ENCODE data around the gene MAN2A2.
A peak's percentile ranks its signal among the peaks of the same experiment; 100 is the strongest.

DNA sequence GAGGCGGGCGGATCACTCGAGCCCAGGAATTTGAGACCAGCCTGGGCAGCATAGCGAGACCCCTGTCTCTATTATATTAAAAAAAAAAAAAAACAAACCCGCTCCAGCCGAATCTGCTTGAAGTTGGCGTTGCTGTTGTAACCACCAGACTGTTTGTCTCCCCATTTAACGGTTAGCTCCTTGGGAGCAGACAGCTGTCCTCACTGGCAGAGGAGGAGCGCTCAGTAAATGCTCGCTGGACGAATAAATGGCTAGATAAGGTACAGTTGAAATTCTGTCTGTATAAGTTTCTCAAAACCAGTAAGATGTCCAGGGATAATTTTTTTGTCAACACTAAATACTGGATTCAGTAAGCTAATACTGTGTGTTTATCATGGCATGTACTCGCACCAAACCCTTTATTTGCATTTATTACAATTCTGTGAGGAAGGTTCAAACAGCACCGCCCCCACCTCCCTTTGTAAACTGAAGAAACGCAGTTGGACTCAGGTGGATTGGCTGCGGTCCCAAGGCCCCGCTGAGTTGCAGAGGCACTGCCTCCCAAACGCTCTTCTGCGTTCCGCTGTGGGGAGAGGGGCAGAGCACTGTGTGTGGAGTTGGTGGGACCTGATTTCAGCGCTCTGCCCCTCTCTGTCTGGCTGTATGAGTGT is 52.6 kb downstream of the MAN2A2 start:
- TF ChIP-seq EGR1 (IDR thresholded peaks at IDR 0.05) = no peak
- TF ChIP-seq, protein P1, sequence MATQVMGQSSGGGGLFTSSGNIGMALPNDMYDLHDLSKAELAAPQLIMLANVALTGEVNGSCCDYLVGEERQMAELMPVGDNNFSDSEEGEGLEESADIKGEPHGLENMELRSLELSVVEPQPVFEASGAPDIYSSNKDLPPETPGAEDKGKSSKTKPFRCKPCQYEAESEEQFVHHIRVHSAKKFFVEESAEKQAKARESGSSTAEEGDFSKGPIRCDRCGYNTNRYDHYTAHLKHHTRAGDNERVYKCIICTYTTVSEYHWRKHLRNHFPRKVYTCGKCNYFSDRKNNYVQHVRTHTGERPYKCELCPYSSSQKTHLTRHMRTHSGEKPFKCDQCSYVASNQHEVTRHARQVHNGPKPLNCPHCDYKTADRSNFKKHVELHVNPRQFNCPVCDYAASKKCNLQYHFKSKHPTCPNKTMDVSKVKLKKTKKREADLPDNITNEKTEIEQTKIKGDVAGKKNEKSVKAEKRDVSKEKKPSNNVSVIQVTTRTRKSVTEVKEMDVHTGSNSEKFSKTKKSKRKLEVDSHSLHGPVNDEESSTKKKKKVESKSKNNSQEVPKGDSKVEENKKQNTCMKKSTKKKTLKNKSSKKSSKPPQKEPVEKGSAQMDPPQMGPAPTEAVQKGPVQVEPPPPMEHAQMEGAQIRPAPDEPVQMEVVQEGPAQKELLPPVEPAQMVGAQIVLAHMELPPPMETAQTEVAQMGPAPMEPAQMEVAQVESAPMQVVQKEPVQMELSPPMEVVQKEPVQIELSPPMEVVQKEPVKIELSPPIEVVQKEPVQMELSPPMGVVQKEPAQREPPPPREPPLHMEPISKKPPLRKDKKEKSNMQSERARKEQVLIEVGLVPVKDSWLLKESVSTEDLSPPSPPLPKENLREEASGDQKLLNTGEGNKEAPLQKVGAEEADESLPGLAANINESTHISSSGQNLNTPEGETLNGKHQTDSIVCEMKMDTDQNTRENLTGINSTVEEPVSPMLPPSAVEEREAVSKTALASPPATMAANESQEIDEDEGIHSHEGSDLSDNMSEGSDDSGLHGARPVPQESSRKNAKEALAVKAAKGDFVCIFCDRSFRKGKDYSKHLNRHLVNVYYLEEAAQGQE (IDR thresholded peaks at IDR 0.05; ENCODE audit: low read depth) = no peak
- no peak for TF ChIP-seq FOXM1 (IDR thresholded peaks at IDR 0.05; ENCODE audit: borderline replicate concordance, low read depth)
- no peak for TF ChIP-seq RAD21 (IDR thresholded peaks at IDR 0.05; ENCODE audit: low read depth)
- TF ChIP-seq TCF12 (IDR thresholded peaks at IDR 0.05; ENCODE audit: low read depth) = no peak; the same call in 1 of the 2 replicates
- TF ChIP-seq CEBPB (IDR thresholded peaks at IDR 0.05) = no peak
- TF ChIP-seq, protein P2, sequence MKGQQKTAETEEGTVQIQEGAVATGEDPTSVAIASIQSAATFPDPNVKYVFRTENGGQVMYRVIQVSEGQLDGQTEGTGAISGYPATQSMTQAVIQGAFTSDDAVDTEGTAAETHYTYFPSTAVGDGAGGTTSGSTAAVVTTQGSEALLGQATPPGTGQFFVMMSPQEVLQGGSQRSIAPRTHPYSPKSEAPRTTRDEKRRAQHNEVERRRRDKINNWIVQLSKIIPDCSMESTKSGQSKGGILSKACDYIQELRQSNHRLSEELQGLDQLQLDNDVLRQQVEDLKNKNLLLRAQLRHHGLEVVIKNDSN (IDR thresholded peaks at IDR 0.05) = no peak
- no peak for TF ChIP-seq EP300 (IDR thresholded peaks at IDR 0.05; ENCODE audit: borderline replicate concordance)
- peak; percentile 81 for TF ChIP-seq NFIC (IDR thresholded peaks at IDR 0.05)
